GM18519 (cell line): ENCODE results near the gene FLT3.
"Not testable (repeated sequence)": the region's sequence is repeated elsewhere in the genome, so short reads cannot be mapped to it uniquely, and the experiment has no call there.

Source experiments
- ATAC-seq: cut with Tn5 transposase; IDR thresholded peaks from one replicate; pipeline ENCODE4 v1.9.1; 2021; ENCODE audit warnings: mild to moderate bottlenecking, moderate library complexity; ENCODE audit not compliant: unreplicated experiment, low FRiP score

The FLT3 gene

DNA sequence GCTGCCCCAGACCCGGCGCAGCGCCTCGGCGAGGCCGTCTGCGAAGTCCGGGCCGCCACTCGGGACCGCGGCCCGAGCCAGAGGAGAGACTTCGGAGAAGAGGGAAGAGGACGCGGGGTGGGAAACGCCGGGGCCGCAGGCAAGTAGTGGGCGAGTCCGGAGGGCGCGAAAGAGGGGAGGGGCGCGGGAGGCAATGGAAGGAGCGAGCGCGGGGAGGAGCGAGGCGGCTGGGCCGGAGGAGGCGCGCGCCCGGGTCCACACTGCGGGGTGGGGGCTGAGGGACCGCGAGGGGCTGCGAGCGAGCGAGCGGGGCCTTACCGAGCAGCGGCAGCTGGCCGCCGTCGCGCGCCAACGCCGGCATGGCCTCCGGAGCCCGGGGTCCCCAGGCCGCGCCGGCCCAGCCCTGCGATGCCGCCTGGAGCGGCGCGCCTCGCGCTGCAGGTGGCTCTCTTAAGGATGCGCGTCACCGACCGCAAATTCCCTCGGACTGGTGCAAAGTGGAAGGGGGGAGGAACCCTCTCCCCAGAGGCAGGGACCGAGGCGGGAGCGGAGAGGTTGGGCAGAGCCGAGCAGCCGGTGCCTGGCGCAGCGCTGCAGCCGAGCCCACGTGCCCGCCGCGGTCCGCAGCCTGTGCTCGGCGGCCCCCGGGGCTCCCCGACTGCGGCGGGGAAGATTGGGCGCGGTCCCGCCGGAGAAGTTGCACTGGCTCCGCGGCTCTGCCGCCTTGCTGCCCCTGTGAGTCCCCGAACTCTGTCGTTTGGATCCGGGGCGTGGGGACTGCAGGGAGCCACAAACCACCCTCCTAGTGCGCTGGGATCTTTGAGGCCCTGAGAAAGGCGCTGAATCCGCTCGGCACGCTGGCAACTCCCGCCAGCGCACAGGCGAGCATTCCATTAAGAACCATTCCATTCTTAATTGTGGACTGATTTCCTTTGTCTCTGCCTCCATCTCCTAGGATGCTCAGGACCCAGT, at the start of gene FLT3:
Gene FLT3 (minus strand): TSS at position 427 of the 972 bp plus-strand sequence. CDS start 66 bp downstream, at position 361.
- peak; percentile 53 for ATAC-seq

DNA sequence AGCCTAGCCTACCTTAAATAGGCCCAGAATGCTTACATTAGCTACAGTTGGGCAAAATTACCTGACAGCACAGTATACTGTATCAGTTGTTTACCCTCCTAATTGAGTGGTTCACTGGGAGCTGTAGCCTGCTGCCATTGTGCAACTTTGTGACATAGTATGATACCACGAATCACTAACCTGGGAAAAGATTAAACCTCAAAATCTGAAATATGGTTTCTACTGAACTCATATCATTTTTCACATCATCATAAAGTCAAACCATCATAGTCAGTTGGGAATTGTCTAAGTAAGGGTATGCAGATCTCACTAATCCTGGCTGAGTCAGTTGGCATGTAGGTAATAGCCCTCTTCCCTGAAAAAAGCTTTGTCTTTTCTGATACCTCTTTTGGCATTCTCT, 47.1 kb upstream of the FLT3 start:
- ATAC-seq = no peak

DNA sequence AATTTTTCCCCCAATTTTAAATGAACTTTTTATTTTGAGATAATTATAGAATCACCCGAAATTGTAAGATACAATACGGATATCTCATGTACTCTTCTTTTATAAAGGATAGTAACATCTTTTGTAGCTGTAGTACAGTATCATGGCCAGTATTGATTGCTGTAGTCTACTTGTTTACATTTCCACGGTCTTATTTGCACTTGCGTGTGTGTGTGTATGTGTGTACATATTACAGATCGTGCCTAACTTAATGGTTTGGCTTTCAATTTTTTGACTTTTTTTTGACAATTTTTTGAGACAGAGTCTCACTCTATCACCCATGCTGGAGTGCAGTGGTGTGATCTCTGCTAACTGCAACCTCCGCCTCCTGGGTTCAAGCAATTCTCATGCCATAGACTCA, 44.7 kb upstream of the FLT3 start:
- ATAC-seq = no peak

DNA sequence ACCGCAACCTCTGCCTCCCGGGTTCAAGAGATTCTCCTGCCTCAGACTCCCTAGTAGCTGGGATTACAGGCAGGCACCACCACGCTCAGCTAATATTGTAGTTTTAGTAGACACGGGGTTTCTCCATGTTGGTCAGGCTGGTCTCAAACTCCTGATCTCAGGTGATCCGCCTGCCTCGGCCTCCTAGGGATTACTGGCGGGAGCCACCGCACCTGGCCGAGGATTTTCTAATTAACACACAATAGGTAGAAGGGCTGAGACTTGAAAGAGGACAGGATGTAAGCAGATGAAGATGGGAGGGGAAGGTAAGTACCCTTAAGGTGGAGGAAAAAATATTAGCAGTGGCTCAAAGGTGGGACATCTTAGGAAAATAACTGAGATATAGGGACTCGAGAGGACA, 41.2 kb upstream of the FLT3 start:
- not testable (repeated sequence) for ATAC-seq

DNA sequence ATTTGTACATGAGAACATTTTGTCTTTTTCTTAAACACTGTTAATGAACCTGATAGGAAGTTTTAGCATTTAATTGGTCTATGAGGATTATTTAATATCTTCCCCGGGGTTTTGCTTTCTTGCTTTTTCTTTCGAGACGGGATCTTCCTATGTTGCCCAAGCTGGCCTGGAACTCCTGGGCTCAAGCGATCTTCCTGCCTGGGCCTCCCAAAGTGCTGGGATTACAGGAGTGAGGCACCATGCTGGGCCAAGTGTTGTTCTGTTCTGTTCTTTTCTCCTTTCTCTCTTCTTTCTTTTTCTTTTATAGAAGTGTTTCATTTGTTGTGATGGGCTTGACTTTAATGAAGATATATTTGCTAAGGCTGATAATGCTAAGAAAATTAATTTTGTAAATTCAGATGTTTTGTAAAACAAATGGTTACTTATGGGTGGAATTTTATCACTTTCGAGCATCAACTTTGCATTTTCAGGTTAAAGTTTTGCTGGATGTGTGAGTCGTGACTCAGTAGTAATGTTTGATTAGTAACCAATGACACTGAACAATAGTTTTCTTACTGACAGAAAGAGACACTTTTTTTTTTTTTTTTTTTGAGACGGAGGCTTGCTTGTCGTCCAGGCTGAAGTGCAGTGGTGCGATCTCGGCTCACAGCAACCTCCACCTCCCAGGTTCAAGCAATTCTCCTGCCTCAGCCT, 40.2 kb upstream of the FLT3 start:
- ATAC-seq = no peak

DNA sequence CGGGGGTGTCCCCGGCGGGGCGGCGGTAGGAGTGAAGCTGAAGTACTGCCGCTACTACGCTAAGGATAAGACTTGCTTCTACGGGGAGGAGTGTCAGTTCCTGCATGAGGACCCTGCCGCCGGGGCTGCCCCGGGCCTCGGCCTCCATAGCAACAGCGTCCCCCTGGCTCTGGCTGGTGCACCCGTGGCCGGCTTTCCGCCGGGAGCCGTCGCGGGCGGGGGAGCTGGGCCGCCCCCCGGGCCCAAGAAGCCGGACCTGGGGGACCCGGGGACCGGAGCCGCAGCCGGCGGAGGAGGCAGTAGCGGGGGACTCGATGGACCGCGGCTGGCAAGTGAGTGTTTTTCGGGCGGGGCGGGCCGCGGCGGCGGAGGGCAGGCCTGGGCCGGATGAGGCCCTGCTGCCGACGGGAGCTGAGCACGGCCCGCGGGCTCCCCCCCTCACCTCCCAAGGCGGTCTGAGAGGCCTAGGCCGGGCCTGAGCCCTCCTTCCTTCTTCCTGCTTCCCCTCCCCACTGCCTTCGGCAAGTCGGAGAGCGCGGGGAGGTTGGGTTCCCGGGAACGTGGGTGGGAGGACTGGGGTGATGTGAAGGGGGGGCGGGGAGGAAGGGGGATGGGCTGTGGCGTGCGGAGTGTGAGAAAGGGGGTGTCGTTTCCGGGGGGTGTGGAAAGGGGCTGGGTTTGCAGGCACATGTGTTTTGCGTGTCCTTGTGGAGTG, 38.5 kb upstream of the FLT3 start:
- no peak for ATAC-seq

DNA sequence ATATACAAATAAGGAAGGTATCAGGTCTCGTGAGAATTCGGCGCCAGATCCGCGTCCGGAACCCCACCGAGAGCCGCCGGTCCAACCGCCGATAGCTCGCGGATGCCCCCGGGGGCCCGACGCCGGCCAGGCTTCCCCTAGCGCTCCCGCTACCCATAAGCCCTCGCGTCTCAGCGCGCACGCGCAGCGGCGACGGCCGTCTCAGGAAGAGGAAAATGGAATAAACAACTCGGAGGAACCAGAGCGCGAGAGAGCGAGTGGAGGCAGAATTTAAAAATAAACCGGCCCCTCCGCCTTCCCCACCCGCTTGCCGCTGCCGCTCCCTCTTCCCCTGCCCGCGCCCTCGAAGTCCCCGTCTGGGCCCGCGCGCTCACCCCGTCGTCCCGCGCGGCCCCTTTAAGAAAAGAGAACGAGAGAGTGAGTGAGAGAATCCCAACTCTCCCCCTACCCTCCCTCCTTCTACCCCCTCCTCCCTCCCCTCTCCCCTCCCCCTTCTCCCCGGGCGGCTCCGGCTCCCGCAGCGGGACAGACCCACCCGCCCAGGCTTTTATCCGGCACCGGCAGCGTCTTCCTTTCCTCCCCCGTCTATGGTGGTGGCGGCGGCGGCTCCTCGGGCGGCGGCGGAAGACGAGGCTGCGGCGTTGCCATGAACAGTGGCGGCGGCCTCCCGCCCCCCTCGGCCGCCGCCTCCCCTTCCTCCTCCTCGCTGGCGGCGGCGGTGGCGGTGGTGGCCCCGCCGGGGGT, 37.8 kb upstream of the FLT3 start, which contains the start of gene PAN3:
Gene PAN3 (plus strand): TSS at position 534 of the 744 bp plus-strand sequence. CDS start 113 bp downstream, at position 647.
- peak; percentile 28 for ATAC-seq

DNA sequence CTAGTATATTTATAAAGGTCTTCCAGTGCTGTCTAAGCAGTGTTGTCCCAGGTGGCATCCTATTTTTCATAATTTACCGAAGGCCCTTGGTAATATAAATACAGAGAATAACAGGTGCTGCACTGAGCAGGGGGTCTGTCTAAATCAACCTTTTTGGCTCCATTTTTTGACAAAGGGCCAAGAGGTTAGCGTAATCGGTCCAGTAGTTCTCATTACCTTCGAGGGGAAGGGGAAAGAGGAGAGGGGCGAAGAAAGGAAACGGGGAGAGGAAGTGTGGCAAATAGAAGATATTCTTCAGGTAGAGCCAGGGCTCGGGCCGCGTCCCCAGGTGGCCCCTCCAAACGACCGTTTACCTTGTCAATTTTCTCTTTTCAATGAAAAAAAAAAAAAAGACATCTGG, 37.2 kb upstream of the FLT3 start:
- ATAC-seq = no peak

DNA sequence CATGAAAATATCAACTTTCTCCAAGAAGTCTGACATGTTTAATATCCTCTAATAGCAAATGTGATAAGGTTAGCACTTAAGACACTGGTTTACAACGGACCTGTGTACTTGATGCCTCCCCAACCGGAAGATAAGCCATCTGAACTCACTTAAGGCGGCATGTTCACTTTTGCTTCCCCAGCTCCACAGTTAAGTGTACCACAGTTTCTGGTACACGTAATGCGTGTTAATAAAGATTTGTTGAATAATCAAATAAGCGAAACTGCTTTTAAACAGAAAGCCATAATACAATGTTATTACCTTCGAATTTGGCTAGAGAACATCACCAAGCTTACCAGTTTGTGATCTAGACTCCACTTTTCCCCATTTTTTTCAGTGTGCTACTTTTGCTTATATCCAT, 36.5 kb upstream of the FLT3 start:
- ATAC-seq = no peak

DNA sequence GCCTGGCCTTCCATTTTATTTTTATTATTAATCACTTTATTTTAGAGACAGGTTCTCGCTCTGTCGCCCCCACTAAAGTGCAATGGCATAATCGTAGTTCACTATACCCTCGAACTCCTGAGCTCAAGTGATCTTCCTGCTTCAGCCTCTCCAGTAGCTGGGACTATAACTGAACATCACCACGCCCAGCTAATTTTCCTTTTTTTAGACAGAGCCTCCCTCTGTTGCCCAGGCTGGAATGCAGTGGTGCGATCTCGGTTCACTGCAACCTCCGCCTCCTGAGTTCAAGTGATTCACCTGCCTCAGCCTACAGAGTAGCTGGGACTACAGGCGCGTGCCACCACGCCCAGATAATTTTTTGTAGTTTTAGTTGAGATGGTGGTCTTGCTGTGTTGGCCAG, 31.3 kb upstream of the FLT3 start:
- no peak for ATAC-seq

DNA sequence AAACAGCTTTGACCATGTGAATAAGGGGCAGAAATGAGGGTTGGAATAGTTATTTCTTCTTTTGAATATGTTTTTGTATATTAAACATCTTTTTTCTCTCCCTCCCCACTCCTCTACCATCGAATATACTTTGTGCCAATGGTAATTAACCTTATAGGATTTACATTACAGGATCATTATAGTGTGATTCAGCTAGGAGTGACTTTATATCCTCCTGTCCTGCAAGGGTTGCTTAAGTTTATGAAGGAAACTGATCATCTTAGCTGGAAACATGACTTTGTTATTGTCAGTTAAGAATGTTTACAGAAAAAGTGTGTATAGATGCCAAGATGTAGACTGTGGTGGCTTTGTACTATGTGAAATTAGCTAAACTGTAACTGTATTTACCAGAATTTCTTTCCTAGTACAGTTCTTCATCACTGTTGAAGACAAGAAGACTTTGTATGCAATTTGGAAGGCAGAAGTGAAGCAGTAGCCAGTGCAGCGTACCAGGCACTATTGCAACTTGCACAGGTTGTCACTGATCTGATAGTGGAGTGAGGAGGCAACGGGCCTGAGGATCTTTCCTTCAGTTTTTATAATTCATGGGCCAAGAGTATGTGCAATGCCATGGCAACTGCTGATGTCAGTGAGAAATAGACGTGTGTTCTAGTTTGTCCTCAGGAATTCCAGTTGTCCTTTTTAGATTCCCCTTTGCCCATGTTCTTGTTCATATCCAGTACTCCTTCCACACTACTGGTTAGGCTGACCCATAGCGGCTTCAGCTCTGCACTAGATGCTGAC, 29.7 kb upstream of the FLT3 start:
- ATAC-seq = no peak

DNA sequence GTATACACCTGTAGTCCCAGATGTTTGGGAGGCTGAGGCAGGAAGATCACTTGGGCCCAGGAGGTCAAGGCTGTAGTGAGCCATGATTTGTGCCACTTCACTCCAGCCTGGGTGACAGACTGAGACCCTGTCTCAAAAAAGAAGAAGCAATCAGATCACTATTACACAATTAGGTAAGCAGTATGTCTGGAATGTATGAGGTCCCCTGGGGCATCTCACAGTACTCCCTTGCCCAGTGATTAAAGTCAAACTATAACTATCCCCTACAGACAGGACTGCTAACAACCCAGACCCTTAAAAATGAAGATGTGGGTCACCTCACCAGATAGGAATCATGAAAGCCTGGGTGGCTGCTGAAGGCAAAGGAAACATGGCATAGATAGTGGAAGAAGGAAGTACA, 28.6 kb upstream of the FLT3 start:
- no peak for ATAC-seq

DNA sequence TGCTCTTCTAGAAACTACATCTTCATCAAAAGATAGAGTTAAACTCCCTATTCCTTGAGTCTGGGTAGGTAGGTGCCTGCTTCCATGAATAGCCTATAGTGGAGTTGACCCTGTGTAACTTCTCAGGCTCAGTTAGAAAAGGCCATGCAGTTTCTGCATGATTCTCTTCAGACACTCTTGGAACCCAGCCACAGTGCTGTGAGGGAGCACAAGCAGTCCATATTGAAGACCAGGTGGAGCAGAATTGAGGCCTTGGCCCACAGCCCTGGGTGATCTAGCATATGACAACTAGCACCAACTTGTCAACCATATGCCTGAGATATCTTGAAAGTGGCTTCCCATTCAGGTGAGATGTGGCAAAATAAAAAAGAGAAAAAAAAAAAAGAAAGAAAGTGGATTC, 27.7 kb upstream of the FLT3 start:
- ATAC-seq = no peak

DNA sequence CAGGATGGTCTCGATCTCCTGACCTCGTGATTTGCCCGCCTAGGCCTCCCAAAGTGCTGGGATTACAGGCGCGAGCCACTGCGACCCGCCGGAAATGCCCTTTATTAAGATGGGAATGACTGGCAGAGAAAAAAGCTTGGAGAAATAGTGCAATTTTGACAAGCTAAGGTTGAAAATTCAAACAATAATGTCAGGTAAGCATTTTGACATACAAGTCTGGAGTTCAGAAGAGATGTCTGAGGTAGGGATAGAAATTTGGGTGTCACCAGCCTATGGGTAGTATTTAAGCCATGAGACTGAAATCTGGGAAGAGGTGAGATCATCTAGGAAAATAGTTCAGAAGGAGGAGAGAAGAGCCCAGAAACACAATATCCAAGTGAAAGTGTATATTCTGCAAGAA, 20.8 kb upstream of the FLT3 start:
- ATAC-seq = no peak

DNA sequence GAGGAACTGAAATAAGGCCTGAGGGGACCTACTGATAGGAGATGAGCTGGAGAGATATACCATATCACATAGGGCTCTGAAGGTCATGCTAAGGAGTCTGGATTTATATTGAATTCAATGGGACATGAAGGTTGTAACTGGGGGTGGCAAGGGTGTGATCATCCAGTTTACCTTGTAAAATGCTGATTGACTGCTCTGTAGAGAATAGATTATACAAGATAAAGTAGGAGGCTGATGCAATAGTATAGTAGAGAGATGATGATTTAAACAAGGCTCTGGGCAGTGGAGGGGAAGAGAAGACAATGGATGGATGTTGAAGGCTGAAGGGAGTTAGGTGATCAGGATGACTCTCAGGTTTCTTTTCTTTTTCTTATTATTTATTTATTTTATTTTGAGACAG, 19.9 kb upstream of the FLT3 start:
- ATAC-seq = no peak

DNA sequence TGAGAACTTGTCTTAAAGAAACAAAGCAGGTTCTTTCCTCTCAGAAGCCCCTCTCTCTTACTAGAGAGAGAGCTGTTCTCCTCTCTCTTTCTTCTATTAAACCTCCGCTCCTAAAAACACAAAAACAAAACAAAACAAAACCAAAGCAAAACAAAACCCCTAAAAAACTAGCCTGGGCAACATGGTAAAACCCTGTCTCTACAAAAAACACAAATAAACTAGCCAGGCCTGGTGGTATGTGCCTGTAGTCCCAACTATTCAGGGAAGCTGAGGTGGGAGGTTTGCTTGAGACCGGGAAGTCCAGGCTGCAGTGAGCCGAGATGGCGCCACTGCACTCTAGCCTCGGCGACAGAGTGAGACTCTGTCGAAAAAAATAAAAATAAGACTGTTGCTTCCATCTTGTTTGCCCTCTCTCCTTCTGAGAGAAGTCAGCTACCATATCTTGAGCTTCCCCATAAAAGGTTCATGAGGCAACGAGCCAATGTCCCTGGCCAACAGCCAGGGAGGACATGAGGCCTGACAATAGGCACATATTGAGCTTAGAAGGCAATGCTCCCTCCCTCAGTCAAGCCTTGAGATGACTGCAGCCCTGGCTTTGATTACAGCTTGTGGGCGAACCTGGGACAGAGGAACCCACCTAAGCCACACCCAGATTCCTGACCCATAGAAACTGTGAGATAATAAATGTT, 17.5 kb upstream of the FLT3 start:
- no peak for ATAC-seq

DNA sequence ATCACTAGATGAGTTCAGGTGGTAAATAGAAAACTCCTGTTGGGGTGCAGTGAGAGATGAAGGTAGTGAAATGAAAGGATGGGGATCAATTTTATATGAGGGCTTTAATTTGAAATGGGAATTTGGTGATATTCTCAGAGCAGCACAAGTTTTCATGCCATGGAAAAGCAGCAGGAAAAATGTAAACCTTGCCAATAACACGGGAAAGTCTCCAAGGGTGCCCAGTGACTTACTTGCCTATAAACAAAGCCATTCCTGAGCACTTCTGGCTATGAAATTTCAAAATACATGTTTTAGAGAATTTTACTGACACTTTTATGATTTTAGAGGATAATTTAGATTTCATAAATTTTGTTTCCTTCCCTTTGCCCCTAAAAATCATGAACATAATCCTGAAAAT, 16.4 kb upstream of the FLT3 start:
- no peak for ATAC-seq

DNA sequence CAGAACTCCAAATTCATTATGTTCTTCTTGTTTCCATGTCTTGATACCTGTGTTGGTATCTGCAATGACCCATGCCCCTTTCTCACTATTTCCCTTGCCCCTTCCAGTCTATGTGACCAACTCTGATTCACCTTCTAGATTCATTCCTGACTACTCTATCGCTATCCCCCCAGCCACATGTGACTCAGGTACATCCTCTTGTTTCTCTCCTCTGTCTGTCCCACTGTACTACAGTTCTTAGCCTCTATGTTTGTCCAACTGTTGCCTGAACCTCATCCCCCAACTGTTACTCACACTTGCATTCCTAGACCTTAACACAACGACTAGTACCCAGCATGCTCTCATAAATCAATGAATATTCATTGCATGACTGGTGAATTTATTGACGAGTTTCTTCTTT, 10.0 kb upstream of the FLT3 start:
- ATAC-seq = no peak

DNA sequence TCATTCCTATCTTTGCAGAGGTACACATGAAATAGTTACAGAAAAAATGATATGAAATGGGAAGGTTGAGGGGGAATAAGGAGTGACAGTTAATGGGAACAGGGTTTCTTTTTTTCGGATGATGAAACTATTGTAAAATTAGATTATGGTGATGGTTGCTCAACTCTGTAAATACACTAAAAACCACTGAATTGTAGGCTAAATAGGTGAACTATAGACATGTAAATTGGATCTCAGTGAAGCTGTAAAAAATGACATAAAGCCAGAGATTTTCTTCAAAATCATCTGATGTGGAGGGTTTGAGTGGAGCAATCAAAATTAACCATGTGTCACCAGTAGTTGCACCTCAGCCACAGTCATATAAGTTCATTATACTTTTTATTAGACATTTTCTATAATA, 6.6 kb upstream of the FLT3 start:
- ATAC-seq = no peak
